Fibroblast of lung (primary cell): ENCODE data around the gene NR3C1.

Source experiments
- CTCF ChIP-seq, 2 donors: IDR thresholded peaks in 1 of 2; conservative IDR thresholded peaks in 1 of 2; 1 replicate in 1 of 2; 2 replicates in 1 of 2; pipeline ENCODE4 v1.5.1; 2011 to 2012; ENCODE audit warnings: low read length in 2 of 2, control low read depth in 1 of 2, inconsistent platforms in 1 of 2, low read depth in 1 of 2, mild to moderate bottlenecking in 1 of 2
- EZH2 ChIP-seq: IDR thresholded peaks from 2 replicates; pipeline ENCODE4 v1.5.1; 2012; ENCODE audit warnings: low read length, control low read depth, mild to moderate bottlenecking; ENCODE audit errors: missing control alignments

DNA sequence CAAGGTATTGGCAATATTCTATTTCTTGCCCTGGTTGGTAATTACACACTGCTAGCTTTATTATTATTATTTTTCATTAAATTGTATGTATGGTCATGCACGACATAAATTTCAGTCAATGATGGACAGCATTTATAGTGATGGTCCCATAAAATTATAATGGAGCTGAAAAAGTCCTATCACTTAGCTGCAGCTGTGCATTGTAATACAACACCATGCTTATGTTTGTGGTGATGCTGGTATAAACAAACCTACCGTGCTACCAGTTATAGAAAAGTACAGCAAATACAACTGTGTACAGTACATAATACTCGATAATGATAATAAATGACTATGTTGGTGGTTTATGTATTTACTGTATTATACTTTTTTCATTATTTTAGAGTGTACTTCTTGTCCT is 65.5 kb downstream of the NR3C1 start:
- no peak for TF ChIP-seq CTCF (conservative IDR thresholded peaks at IDR 0.05 in 1 of 2, IDR thresholded peaks at IDR 0.05 in 1 of 2; ENCODE audit: low read depth in 1 of 2, low read length in 2 of 2)
- TF ChIP-seq EZH2: no peak
